ENCODE measurements around the gene FRS2. TPM values are rescaled to one million over a fixed set of nuclear protein-coding genes. Genes with fewer than 3 reads are reported as not detected.

The FRS2 gene
- polyA plus RNA-seq, 1 donor from 2014 or later, result 20.2 TPM

- Histone ChIP-seq H3K9ac (ENCODE audit: low read length) (no peak overlapping the region), H3K27me3 (ENCODE audit: insufficient read depth, low read depth, low read length) (no peaks in the 10 kb centered on the region), H3K4me2 (ENCODE audit: low read length) (no peak overlapping the region), H2AFZ (ENCODE audit: low read depth, low read length) (no peak overlapping the region), H3K27ac (ENCODE audit: low read length) (no peak overlapping the region), H3K9me3 (ENCODE audit: low read length) (no peaks in the 10 kb centered on the region), H3K36me3 (ENCODE audit: insufficient read depth, low read length) (no peaks in the 10 kb centered on the region), H4K20me1 (ENCODE audit: insufficient read depth) (no peaks in the 10 kb centered on the region), H3K9me2 (ENCODE audit: insufficient read depth, low read length) (no peaks in the 10 kb centered on the region), H3K79me2 (replicated peaks; ENCODE audit: insufficient read depth, low read length) (peaks cover 57% of the 10 kb centered on the region), H3F3A (ENCODE audit: insufficient read depth, low read length, poor library complexity, severe bottlenecking) (peaks cover 5% of the 10 kb centered on the region), H3K4me3 (ENCODE audit: low read length) (no peak overlapping the region)
- TF ChIP-seq CTCF (IDR thresholded peaks at IDR 0.05; ENCODE audit: poor library complexity, severe bottlenecking) (no peak), RAD21 (conservative IDR thresholded peaks at IDR 0.05) (no peak), EP300 (conservative IDR thresholded peaks at IDR 0.05; ENCODE audit: poor library complexity, severe bottlenecking) (no peak), MXI1 (conservative IDR thresholded peaks at IDR 0.05; ENCODE audit: poor library complexity, severe bottlenecking) (no peak), POLR2AphosphoS5 (IDR thresholded peaks at IDR 0.05) (no peak), TAF1 (IDR thresholded peaks at IDR 0.05; ENCODE audit: low read depth) (no peak), EZH2 (IDR thresholded peaks at IDR 0.05; ENCODE audit: borderline replicate concordance, insufficient read depth, low read length, poor library complexity, severe bottlenecking) (no peak), SMC3 (conservative IDR thresholded peaks at IDR 0.05; ENCODE audit: poor library complexity) (no peak)
- TF ChIP-seq, protein P1, sequence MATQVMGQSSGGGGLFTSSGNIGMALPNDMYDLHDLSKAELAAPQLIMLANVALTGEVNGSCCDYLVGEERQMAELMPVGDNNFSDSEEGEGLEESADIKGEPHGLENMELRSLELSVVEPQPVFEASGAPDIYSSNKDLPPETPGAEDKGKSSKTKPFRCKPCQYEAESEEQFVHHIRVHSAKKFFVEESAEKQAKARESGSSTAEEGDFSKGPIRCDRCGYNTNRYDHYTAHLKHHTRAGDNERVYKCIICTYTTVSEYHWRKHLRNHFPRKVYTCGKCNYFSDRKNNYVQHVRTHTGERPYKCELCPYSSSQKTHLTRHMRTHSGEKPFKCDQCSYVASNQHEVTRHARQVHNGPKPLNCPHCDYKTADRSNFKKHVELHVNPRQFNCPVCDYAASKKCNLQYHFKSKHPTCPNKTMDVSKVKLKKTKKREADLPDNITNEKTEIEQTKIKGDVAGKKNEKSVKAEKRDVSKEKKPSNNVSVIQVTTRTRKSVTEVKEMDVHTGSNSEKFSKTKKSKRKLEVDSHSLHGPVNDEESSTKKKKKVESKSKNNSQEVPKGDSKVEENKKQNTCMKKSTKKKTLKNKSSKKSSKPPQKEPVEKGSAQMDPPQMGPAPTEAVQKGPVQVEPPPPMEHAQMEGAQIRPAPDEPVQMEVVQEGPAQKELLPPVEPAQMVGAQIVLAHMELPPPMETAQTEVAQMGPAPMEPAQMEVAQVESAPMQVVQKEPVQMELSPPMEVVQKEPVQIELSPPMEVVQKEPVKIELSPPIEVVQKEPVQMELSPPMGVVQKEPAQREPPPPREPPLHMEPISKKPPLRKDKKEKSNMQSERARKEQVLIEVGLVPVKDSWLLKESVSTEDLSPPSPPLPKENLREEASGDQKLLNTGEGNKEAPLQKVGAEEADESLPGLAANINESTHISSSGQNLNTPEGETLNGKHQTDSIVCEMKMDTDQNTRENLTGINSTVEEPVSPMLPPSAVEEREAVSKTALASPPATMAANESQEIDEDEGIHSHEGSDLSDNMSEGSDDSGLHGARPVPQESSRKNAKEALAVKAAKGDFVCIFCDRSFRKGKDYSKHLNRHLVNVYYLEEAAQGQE (IDR thresholded peaks at IDR 0.05; ENCODE audit: borderline replicate concordance), result no peak
Measured at GRCh38 chr12:69512820-69513219, 42.6 kb downstream of the FRS2 start.

- no peak for TF ChIP-seq EP300 (conservative IDR thresholded peaks at IDR 0.05; ENCODE audit: poor library complexity, severe bottlenecking)
- TF ChIP-seq MXI1 (conservative IDR thresholded peaks at IDR 0.05; ENCODE audit: poor library complexity, severe bottlenecking), result no peak
- TF ChIP-seq TAF1 (IDR thresholded peaks at IDR 0.05; ENCODE audit: low read depth), result no peak
- no peak for TF ChIP-seq RAD21 (conservative IDR thresholded peaks at IDR 0.05)
- TF ChIP-seq, protein P1 (IDR thresholded peaks at IDR 0.05; ENCODE audit: borderline replicate concordance), result no peak
- TF ChIP-seq EZH2 (IDR thresholded peaks at IDR 0.05; ENCODE audit: borderline replicate concordance, insufficient read depth, low read length, poor library complexity, severe bottlenecking), result no peak
- TF ChIP-seq CTCF (IDR thresholded peaks at IDR 0.05; ENCODE audit: poor library complexity, severe bottlenecking), result no peak
- no peak for TF ChIP-seq POLR2AphosphoS5 (IDR thresholded peaks at IDR 0.05)
- H3K79me2 ChIP-seq (replicated peaks; ENCODE audit: insufficient read depth, low read length), result peaks cover 53% of the 10 kb centered on the region
- no peak overlapping the region for H3K27ac ChIP-seq (ENCODE audit: low read length)
- no peaks in the 10 kb centered on the region for H3K36me3 ChIP-seq (ENCODE audit: insufficient read depth, low read length)
- no peaks in the 10 kb centered on the region for H3K9me3 ChIP-seq (ENCODE audit: low read length)
- H3K9ac ChIP-seq (ENCODE audit: low read length), result no peak overlapping the region
- no peaks in the 10 kb centered on the region for H3K9me2 ChIP-seq (ENCODE audit: insufficient read depth, low read length)
- peaks cover 5% of the 10 kb centered on the region for H3F3A ChIP-seq (ENCODE audit: insufficient read depth, low read length, poor library complexity, severe bottlenecking)
- no peak overlapping the region for H2AFZ ChIP-seq (ENCODE audit: low read depth, low read length)
- H3K4me2 ChIP-seq (ENCODE audit: low read length), result no peak overlapping the region
- no peaks in the 10 kb centered on the region for H3K27me3 ChIP-seq (ENCODE audit: insufficient read depth, low read depth, low read length)
- no peaks in the 10 kb centered on the region for H4K20me1 ChIP-seq (ENCODE audit: insufficient read depth)
- H3K4me3 ChIP-seq (ENCODE audit: low read length), result no peak overlapping the region
Measured at GRCh38 chr12:69513297-69513696, 43.1 kb downstream of the FRS2 start.

Data from neural cell (in vitro differentiated cells).